ENCODE data around the gene JAML.

Gene JAML

DNA sequence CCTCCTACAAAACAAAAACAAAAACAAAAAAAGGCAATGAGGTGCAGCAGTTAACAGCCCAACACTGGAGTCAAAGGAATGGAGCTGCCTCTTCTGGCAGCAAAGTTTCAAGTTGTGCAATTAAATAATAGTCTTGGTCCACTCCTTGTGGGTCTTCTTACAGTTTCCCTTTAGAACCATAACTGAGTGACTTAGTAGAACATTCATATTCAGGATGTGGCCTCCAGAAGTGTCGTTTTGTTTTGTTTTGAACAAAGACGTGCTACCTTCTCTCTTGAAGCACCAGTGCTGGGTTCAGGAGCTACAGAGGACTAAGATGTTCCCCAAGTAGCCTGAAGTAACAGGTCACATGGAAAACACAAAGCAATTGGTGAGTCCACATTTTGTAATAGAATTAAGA is 2.0 kb upstream of the JAML start:
- Histone ChIP-seq H3K27me3 (ENCODE audit: control insufficient read depth, insufficient read depth, low read length) (no peaks in the 10 kb centered on the region), H3K79me2 (no peaks in the 10 kb centered on the region), H3K9ac (no peak overlapping the region), H3K4me3 (ENCODE audit: low read depth, low read length) (no peak overlapping the region), H3K36me3 (ENCODE audit: control insufficient read depth, insufficient read depth, low read length) (no peaks in the 10 kb centered on the region), H3K4me1 (no peaks in the 10 kb centered on the region), H2AFZ (no peak overlapping the region), H3K4me2 (ENCODE audit: low read length) (no peak overlapping the region), H3K9me3 (ENCODE audit: control insufficient read depth, low read length) (no peaks in the 10 kb centered on the region), H3K27ac (no peak overlapping the region)
- TF ChIP-seq, protein P1, sequence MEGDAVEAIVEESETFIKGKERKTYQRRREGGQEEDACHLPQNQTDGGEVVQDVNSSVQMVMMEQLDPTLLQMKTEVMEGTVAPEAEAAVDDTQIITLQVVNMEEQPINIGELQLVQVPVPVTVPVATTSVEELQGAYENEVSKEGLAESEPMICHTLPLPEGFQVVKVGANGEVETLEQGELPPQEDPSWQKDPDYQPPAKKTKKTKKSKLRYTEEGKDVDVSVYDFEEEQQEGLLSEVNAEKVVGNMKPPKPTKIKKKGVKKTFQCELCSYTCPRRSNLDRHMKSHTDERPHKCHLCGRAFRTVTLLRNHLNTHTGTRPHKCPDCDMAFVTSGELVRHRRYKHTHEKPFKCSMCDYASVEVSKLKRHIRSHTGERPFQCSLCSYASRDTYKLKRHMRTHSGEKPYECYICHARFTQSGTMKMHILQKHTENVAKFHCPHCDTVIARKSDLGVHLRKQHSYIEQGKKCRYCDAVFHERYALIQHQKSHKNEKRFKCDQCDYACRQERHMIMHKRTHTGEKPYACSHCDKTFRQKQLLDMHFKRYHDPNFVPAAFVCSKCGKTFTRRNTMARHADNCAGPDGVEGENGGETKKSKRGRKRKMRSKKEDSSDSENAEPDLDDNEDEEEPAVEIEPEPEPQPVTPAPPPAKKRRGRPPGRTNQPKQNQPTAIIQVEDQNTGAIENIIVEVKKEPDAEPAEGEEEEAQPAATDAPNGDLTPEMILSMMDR (IDR thresholded peaks at IDR 0.05): no peak

DNA sequence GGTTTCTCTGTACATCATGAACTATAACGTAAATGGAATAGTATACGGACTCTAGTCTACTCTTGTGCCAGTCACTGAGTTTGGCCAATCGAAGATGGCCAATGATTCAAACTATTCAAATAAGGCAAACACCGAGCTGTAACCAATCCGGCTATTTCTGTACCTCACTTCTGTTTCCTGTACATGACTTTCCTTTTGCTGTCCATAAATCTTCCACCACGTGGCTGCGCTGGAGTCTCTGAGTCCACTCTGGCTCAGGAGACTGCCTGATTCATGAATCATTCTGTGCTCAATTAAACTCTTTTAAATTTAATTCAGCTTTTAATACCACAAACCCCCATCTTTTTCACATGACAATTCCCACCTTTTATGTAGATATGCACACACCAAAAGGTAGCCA is 1.5 kb upstream of the JAML start:
- no peaks in the 10 kb centered on the region for H3K36me3 ChIP-seq (ENCODE audit: control insufficient read depth, insufficient read depth, low read length)

DNA sequence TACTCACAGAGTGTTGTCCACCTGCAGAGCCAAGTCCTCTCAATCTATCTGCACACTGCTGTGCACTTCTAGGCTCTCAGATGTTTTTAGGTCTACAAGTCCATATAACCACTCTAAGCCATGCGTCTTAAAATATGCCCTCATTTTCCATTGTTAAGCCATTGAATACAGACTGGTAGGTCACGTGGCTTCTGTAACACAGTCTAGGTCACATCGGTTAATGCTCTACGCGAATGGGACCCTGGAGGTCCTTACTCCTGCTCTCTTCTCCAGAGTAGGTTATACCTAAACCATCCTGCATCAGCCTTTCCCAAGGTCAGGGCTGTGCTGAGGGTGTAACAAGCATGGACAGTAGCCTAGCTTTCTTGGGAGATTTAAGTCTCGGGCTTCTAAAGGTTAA is 819 bp downstream of the JAML start:
- Histone ChIP-seq H3K9ac (no peak overlapping the region), H3K79me2 (no peaks in the 10 kb centered on the region), H3K9me3 (ENCODE audit: control insufficient read depth, low read length) (no peaks in the 10 kb centered on the region), H2AFZ (no peak overlapping the region), H3K27me3 (ENCODE audit: control insufficient read depth, insufficient read depth, low read length) (no peaks in the 10 kb centered on the region), H3K36me3 (ENCODE audit: control insufficient read depth, insufficient read depth, low read length) (no peaks in the 10 kb centered on the region), H3K4me2 (ENCODE audit: low read length) (no peak overlapping the region), H3K27ac (no peak overlapping the region), H3K4me1 (no peaks in the 10 kb centered on the region), H3K4me3 (ENCODE audit: low read depth, low read length) (no peak overlapping the region)
- TF ChIP-seq, protein P1 (IDR thresholded peaks at IDR 0.05): no peak

More for the DNA sequence above, 1.5 kb upstream of the JAML start:
- TF ChIP-seq, protein P1 (IDR thresholded peaks at IDR 0.05): no peak
- H3K4me2 ChIP-seq (ENCODE audit: low read length): no peak overlapping the region
- no peak overlapping the region for H2AFZ ChIP-seq
- H3K9ac ChIP-seq: no peak overlapping the region
- H3K9me3 ChIP-seq (ENCODE audit: control insufficient read depth, low read length): no peaks in the 10 kb centered on the region
- H3K79me2 ChIP-seq: no peaks in the 10 kb centered on the region
- no peaks in the 10 kb centered on the region for H3K4me1 ChIP-seq
- no peak overlapping the region for H3K4me3 ChIP-seq (ENCODE audit: low read depth, low read length)
- no peak overlapping the region for H3K27ac ChIP-seq
- H3K27me3 ChIP-seq (ENCODE audit: control insufficient read depth, insufficient read depth, low read length): no peaks in the 10 kb centered on the region

GRCh38 chr11:118223570-118223969 is 1.2 kb downstream of the JAML start:
- H3K4me3 ChIP-seq (ENCODE audit: low read depth, low read length): no peak overlapping the region
- no peaks in the 10 kb centered on the region for H3K79me2 ChIP-seq
- H3K27me3 ChIP-seq (ENCODE audit: control insufficient read depth, insufficient read depth, low read length): no peaks in the 10 kb centered on the region
- no peaks in the 10 kb centered on the region for H3K36me3 ChIP-seq (ENCODE audit: control insufficient read depth, insufficient read depth, low read length)
- H2AFZ ChIP-seq: no peak overlapping the region
- no peaks in the 10 kb centered on the region for H3K9me3 ChIP-seq (ENCODE audit: control insufficient read depth, low read length)
- H3K4me1 ChIP-seq: no peaks in the 10 kb centered on the region
- no peak overlapping the region for H3K9ac ChIP-seq
- no peak overlapping the region for H3K4me2 ChIP-seq (ENCODE audit: low read length)
- TF ChIP-seq, protein P1 (IDR thresholded peaks at IDR 0.05): no peak
- no peak overlapping the region for H3K27ac ChIP-seq

DNA sequence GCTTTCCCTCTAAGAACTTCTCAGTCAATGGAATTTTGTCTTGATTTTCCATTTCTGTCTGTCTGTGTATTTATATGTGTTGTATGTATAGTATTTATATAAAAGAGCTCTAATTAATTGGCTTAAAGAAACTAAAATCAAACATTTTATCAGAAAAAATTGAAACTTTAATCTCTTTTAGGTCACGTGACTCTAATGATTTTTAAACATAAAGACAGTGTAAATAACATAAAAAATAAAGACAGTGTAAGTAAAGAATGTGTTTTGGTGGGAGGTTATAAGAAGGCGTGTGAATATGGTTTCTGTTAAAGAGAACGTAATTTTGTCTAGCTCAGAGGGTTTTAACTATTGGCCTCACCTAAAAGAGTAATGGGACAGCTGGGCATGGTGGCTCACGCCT is 2.4 kb downstream of the JAML start:
- Histone ChIP-seq H3K4me3 (ENCODE audit: low read depth, low read length) (no peak overlapping the region), H2AFZ (no peak overlapping the region), H3K4me2 (ENCODE audit: low read length) (no peak overlapping the region), H3K4me1 (no peaks in the 10 kb centered on the region), H3K79me2 (no peaks in the 10 kb centered on the region), H3K9me3 (ENCODE audit: control insufficient read depth, low read length) (no peaks in the 10 kb centered on the region), H3K9ac (no peak overlapping the region), H3K27me3 (ENCODE audit: control insufficient read depth, insufficient read depth, low read length) (no peaks in the 10 kb centered on the region), H3K36me3 (ENCODE audit: control insufficient read depth, insufficient read depth, low read length) (no peaks in the 10 kb centered on the region), H3K27ac (no peak overlapping the region)
- TF ChIP-seq, protein P1 (IDR thresholded peaks at IDR 0.05): no peak
